Measurements from ENCODE around the gene ARMH3. TPM values are rescaled to one million over a fixed set of nuclear protein-coding genes. Genes with fewer than 3 reads are reported as not detected.

Gene ARMH3
- total and polyA plus RNA-seq, 5 donors from 2014 or later, result 21.3 to 42.2 (median 25.0) TPM

GRCh38 chr10:101843032-101844021 lies 212.6 kb downstream of the ARMH3 start, which contains the start of gene KCNIP2:
TSS of gene KCNIP2 (minus strand) at chr10:101843800. CDS start at chr10:101843568, 232 bp downstream.
- H3K4me1 Mint-ChIP-seq, result peaks cover 4 to 49% (median 26%) of the 10 kb centered on the region in 4 donors
- peak; percentile 18 to 41 for ATAC-seq (ENCODE audit: low read depth in 2 of 2)

GRCh38 chr10:101841826-101842225 lies 214.1 kb downstream of the ARMH3 start:
- no peaks in the 10 kb centered on the region for H3K9me3 ChIP-seq (ENCODE audit: control insufficient read depth in 2 of 2, low read length in 2 of 2)
- Mint-ChIP-seq H3K9me3 (no peaks in the 10 kb centered on the region), H3K27me3 (no peaks in the 10 kb centered on the region), H3K4me1 (peaks cover 4 to 49% (median 26%) of the 10 kb centered on the region in 4 donors), H3K27ac (no peak overlapping the region), H3K4me3 (peak overlapping the region; percentile 83 to 95 (median 90)), H3K36me3 (peaks cover 13% of the 10 kb centered on the region)
- H3K4me3 ChIP-seq (ENCODE audit: low read depth, low read length), result no peak overlapping the region
- no peak for ATAC-seq (ENCODE audit: low read depth in 2 of 2)
- peaks cover 41% of the 10 kb centered on the region for H3K4me1 ChIP-seq (ENCODE audit: control insufficient read depth, insufficient read depth, low read length, poor library complexity, severe bottlenecking)
- peaks cover 3% of the 10 kb centered on the region for H3K36me3 ChIP-seq (ENCODE audit: control insufficient read depth, insufficient read depth, low read length)
- H3K27me3 ChIP-seq (ENCODE audit: control insufficient read depth, insufficient read depth, low read length), result no peaks in the 10 kb centered on the region
- H3K27ac ChIP-seq (ENCODE audit: insufficient read depth, low read length, poor library complexity, severe bottlenecking), result no peak overlapping the region
- DNase-seq, result no peak

More at GRCh38 chr10:101843032-101844021, 212.6 kb downstream of the ARMH3 start, which contains the start of gene KCNIP2:
- Mint-ChIP-seq H3K27ac (peak within 1 kb of the TSS; percentile 5 to 83 (median 66)), H3K27me3 (no peaks in the 10 kb centered on the region), H3K36me3 (peaks cover 25% of the 10 kb centered on the region), H3K9me3 (no peaks in the 10 kb centered on the region), H3K4me3 (peak within 1 kb of the TSS; percentile 83 to 90 (median 86))
- Histone ChIP-seq H3K4me1 (ENCODE audit: control insufficient read depth, insufficient read depth, low read length, poor library complexity, severe bottlenecking) (peaks cover 41% of the 10 kb centered on the region), H3K36me3 (ENCODE audit: control insufficient read depth, insufficient read depth, low read length) (peaks cover 11% of the 10 kb centered on the region), H3K4me3 (ENCODE audit: low read depth, low read length) (no peak within 1 kb of the TSS), H3K9me3 (ENCODE audit: control insufficient read depth in 2 of 2, low read length in 2 of 2) (no peaks in the 10 kb centered on the region), H3K27me3 (ENCODE audit: control insufficient read depth, insufficient read depth, low read length) (no peaks in the 10 kb centered on the region), H3K27ac (ENCODE audit: insufficient read depth, low read length, poor library complexity, severe bottlenecking) (no peak within 1 kb of the TSS)
- peak; percentile 40 to 67 (median 52) for DNase-seq

- no peaks in the 10 kb centered on the region for H3K9me3 ChIP-seq (ENCODE audit: control insufficient read depth in 2 of 2, low read length in 2 of 2)
- peak; percentile 66 to 78 (median 72) for DNase-seq
- peak overlapping the region; percentile 71 for H3K4me3 ChIP-seq (ENCODE audit: low read depth, low read length)
- Mint-ChIP-seq H3K4me3 (peak overlapping the region; percentile 83 to 95 (median 90)), H3K27ac (peak overlapping the region in 2 of 3 donors; percentile 87 to 90), H3K27me3 (no peaks in the 10 kb centered on the region), H3K9me3 (no peaks in the 10 kb centered on the region), H3K36me3 (peaks cover 10% of the 10 kb centered on the region), H3K4me1 (peaks cover 4 to 52% (median 28%) of the 10 kb centered on the region in 4 donors)
- peak; percentile 52 to 69 for ATAC-seq (ENCODE audit: low read depth in 2 of 2)
- H3K36me3 ChIP-seq (ENCODE audit: control insufficient read depth, insufficient read depth, low read length), result no peaks in the 10 kb centered on the region
- H3K27me3 ChIP-seq (ENCODE audit: control insufficient read depth, insufficient read depth, low read length), result no peaks in the 10 kb centered on the region
- no peak overlapping the region for H3K27ac ChIP-seq (ENCODE audit: insufficient read depth, low read length, poor library complexity, severe bottlenecking)
- peaks cover 43% of the 10 kb centered on the region for H3K4me1 ChIP-seq (ENCODE audit: control insufficient read depth, insufficient read depth, low read length, poor library complexity, severe bottlenecking)
Observed at GRCh38 chr10:101840741-101841453, 215.1 kb downstream of the ARMH3 start.

GRCh38 chr10:101840102-101840684 lies 215.8 kb downstream of the ARMH3 start:
- no peaks in the 10 kb centered on the region for H3K27me3 Mint-ChIP-seq
- no peaks in the 10 kb centered on the region for H3K27me3 ChIP-seq (ENCODE audit: control insufficient read depth, insufficient read depth, low read length)
- DNase-seq, result peak in 2 of 3 donors; percentile 27 to 47
- H3K9me3 ChIP-seq (ENCODE audit: control insufficient read depth in 2 of 2, low read length in 2 of 2), result no peaks in the 10 kb centered on the region
- no peaks in the 10 kb centered on the region for H3K9me3 Mint-ChIP-seq
- peaks cover 49% of the 10 kb centered on the region for H3K4me1 ChIP-seq (ENCODE audit: control insufficient read depth, insufficient read depth, low read length, poor library complexity, severe bottlenecking)
- no peaks in the 10 kb centered on the region for H3K36me3 ChIP-seq (ENCODE audit: control insufficient read depth, insufficient read depth, low read length)
- peak in 1 of 2 donors; percentile 4 for ATAC-seq (ENCODE audit: low read depth in 2 of 2)
- H3K4me1 Mint-ChIP-seq, result peaks cover 4 to 57% (median 32%) of the 10 kb centered on the region in 4 donors
- peak overlapping the region; percentile 71 for H3K4me3 ChIP-seq (ENCODE audit: low read depth, low read length)
- peaks cover 5% of the 10 kb centered on the region for H3K36me3 Mint-ChIP-seq
- H3K27ac Mint-ChIP-seq, result peak overlapping the region in 2 of 3 donors; percentile 9 to 87
- H3K4me3 Mint-ChIP-seq, result peak overlapping the region; percentile 83 to 95 (median 90)
- H3K27ac ChIP-seq (ENCODE audit: insufficient read depth, low read length, poor library complexity, severe bottlenecking), result no peak overlapping the region

- no peaks in the 10 kb centered on the region for H3K9me3 ChIP-seq (ENCODE audit: control insufficient read depth in 2 of 2, low read length in 2 of 2)
- no peaks in the 10 kb centered on the region for H3K36me3 Mint-ChIP-seq
- peak overlapping the region in 2 of 3 donors; percentile 87 to 91 for H3K27ac Mint-ChIP-seq
- no peaks in the 10 kb centered on the region for H3K27me3 Mint-ChIP-seq
- peaks cover 55% of the 10 kb centered on the region for H3K4me1 ChIP-seq (ENCODE audit: control insufficient read depth, insufficient read depth, low read length, poor library complexity, severe bottlenecking)
- no peaks in the 10 kb centered on the region for H3K9me3 Mint-ChIP-seq
- no peaks in the 10 kb centered on the region for H3K36me3 ChIP-seq (ENCODE audit: control insufficient read depth, insufficient read depth, low read length)
- H3K27me3 ChIP-seq (ENCODE audit: control insufficient read depth, insufficient read depth, low read length), result no peaks in the 10 kb centered on the region
- no peak overlapping the region for H3K27ac ChIP-seq (ENCODE audit: insufficient read depth, low read length, poor library complexity, severe bottlenecking)
- ATAC-seq (ENCODE audit: low read depth in 2 of 2) (peak; percentile 51 to 56), DNase-seq (peak; percentile 45 to 67 (median 59))
- peaks cover 8 to 57% (median 38%) of the 10 kb centered on the region in 4 donors for H3K4me1 Mint-ChIP-seq
- peak overlapping the region; percentile 48 to 91 (median 86) for H3K4me3 Mint-ChIP-seq
- H3K4me3 ChIP-seq (ENCODE audit: low read depth, low read length), result peak overlapping the region; percentile 13
Observed at GRCh38 chr10:101839416-101840063, 216.4 kb downstream of the ARMH3 start.

GRCh38 chr10:101839002-101839401 lies 217.0 kb downstream of the ARMH3 start:
- no peak for ATAC-seq (ENCODE audit: low read depth in 2 of 2)
- H3K9me3 Mint-ChIP-seq, result no peaks in the 10 kb centered on the region
- no peaks in the 10 kb centered on the region for H3K9me3 ChIP-seq (ENCODE audit: control insufficient read depth in 2 of 2, low read length in 2 of 2)
- peaks cover 55% of the 10 kb centered on the region for H3K4me1 ChIP-seq (ENCODE audit: control insufficient read depth, insufficient read depth, low read length, poor library complexity, severe bottlenecking)
- H3K4me1 Mint-ChIP-seq, result peaks cover 8 to 57% (median 37%) of the 10 kb centered on the region in 4 donors
- no peaks in the 10 kb centered on the region for H3K27me3 ChIP-seq (ENCODE audit: control insufficient read depth, insufficient read depth, low read length)
- peak overlapping the region; percentile 48 to 91 (median 86) for H3K4me3 Mint-ChIP-seq
- no peaks in the 10 kb centered on the region for H3K27me3 Mint-ChIP-seq
- no peaks in the 10 kb centered on the region for H3K36me3 Mint-ChIP-seq
- no peak overlapping the region for H3K27ac ChIP-seq (ENCODE audit: insufficient read depth, low read length, poor library complexity, severe bottlenecking)
- DNase-seq, result no peak
- peak overlapping the region in 1 of 3 donors; percentile 87 for H3K27ac Mint-ChIP-seq
- H3K36me3 ChIP-seq (ENCODE audit: control insufficient read depth, insufficient read depth, low read length), result no peaks in the 10 kb centered on the region
- H3K4me3 ChIP-seq (ENCODE audit: low read depth, low read length), result no peak overlapping the region
